HEK293T (cell line): ENCODE results near the gene TEAD1.

ENCODE experiments used
- CTCF ChIA-PET: fragments of 350-600 bp; formaldehyde crosslinking; extraction: SDS; loops from one replicate; lab custom pipeline; 2021; ENCODE audit warnings: antibody characterized with exemption, inconsistent platforms; lab: Yijun Ruan, JAX
- POLR2A ChIA-PET: fragments of 350-600 bp; formaldehyde crosslinking; extraction: SDS; loops from one replicate; lab custom pipeline; 2020; ENCODE audit warnings: antibody characterized with exemption, inconsistent platforms; lab: Yijun Ruan, JAX
- DNase-seq: peaks from one replicate; pipeline ENCODE4 v3.0.0; 2012; ENCODE audit warnings: mixed read lengths; ENCODE audit errors: extremely low spot score
- ARNT ChIP-seq: fragments of 450-650 bp; IDR thresholded peaks from 2 replicates; pipeline ENCODE4 v1.6.1; 2017; ENCODE audit warnings: mild to moderate bottlenecking
- BHLHE40 ChIP-seq: fragments of 450-650 bp; IDR thresholded peaks from 2 replicates; pipeline ENCODE4 v1.6.1; 2016; ENCODE audit warnings: mild to moderate bottlenecking, moderate library complexity, borderline replicate concordance
- CTBP1 ChIP-seq: fragments of 450-650 bp; IDR thresholded peaks from 2 replicates; pipeline ENCODE4 v1.6.1; 2016; ENCODE audit warnings: borderline replicate concordance
- ELF4 ChIP-seq: fragments of 450-650 bp; IDR thresholded peaks from 2 replicates; pipeline ENCODE4 v1.6.1; 2017; ENCODE audit warnings: antibody characterized with exemption
- FOXA1 ChIP-seq: fragments of 450-650 bp; IDR thresholded peaks from 2 replicates; pipeline ENCODE4 v1.6.1; 2016; ENCODE audit warnings: mild to moderate bottlenecking
- FOXK2 ChIP-seq: fragments of 450-650 bp; IDR thresholded peaks from 2 replicates; pipeline ENCODE4 v1.6.1; 2016; ENCODE audit warnings: mild to moderate bottlenecking
- FOXM1 ChIP-seq: fragments of 450-650 bp; IDR thresholded peaks from 2 replicates; pipeline ENCODE4 v1.6.1; 2017; ENCODE audit warnings: mild to moderate bottlenecking, borderline replicate concordance
- HDGF ChIP-seq: fragments of 450-650 bp; IDR thresholded peaks from 2 replicates; pipeline ENCODE4 v1.6.1; 2017; ENCODE audit warnings: antibody characterized with exemption, borderline replicate concordance
- L3MBTL2 ChIP-seq: fragments of 450-650 bp; conservative IDR thresholded peaks from 2 replicates; pipeline ENCODE4 v1.6.1; 2016; ENCODE audit warnings: mild to moderate bottlenecking
- LEF1 ChIP-seq: fragments of 450-650 bp; IDR thresholded peaks from 2 replicates; pipeline ENCODE4 v1.6.1; 2017; ENCODE audit warnings: mild to moderate bottlenecking, borderline replicate concordance
- NFRKB ChIP-seq: fragments of 450-650 bp; IDR thresholded peaks from 2 replicates; pipeline ENCODE4 v1.6.1; 2016; ENCODE audit warnings: mild to moderate bottlenecking, moderate library complexity
- PKNOX1 ChIP-seq: fragments of 450-650 bp; IDR thresholded peaks from 2 replicates; pipeline ENCODE4 v1.6.1; 2016
- SP1 ChIP-seq: fragments of 450-650 bp; IDR thresholded peaks from 2 replicates; pipeline ENCODE4 v1.6.1; 2017
- SUZ12 ChIP-seq: fragments of 450-650 bp; IDR thresholded peaks from 2 replicates; pipeline ENCODE4 v1.6.1; 2016; ENCODE audit warnings: mild to moderate bottlenecking
- TARDBP ChIP-seq: fragments of 450-650 bp; IDR thresholded peaks from 2 replicates; pipeline ENCODE4 v1.6.1; 2016
- ZNF384 ChIP-seq: fragments of 450-650 bp; IDR thresholded peaks from 2 replicates; pipeline ENCODE4 v1.6.1; 2016

Gene TEAD1

GRCh38 chr11:12809364-12809763 is 135.1 kb downstream of the TEAD1 start:
- ChIA-PET POLR2A (interaction anchor here (0.6 kb wide), 1 partner anchor 528 kb away, joined by 3 read pairs; no protein-coding TSS in a partner anchor), CTCF (no interaction called here)
- no peak for TF ChIP-seq SUZ12
- TF ChIP-seq L3MBTL2: no peak
- no peak for TF ChIP-seq BHLHE40
- TF ChIP-seq LEF1: no peak
- no peak for TF ChIP-seq SP1
- TF ChIP-seq ELF4: no peak
- TF ChIP-seq NFRKB: no peak
- no peak for TF ChIP-seq FOXK2
- TF ChIP-seq TARDBP: no peak
- TF ChIP-seq ARNT: no peak
- no peak for DNase-seq

GRCh38 chr11:12809864-12810567 is 135.8 kb downstream of the TEAD1 start:
- TF ChIP-seq CTBP1 (no peak), ARNT (no peak), TARDBP (no peak), FOXK2 (no peak), FOXM1 (no peak), ELF4 (no peak), BHLHE40 (no peak), SUZ12 (no peak), LEF1 (no peak), L3MBTL2 (no peak), ZNF384 (no peak), FOXA1 (no peak), HDGF (no peak), SP1 (no peak), PKNOX1 (no peak), NFRKB (no peak)
- ChIA-PET POLR2A (interaction anchor here (0.6 to 0.8 kb wide), 2 partner anchors 18 to 528 kb away, joined by 3 read pairs; no protein-coding TSS in a partner anchor), CTCF (interaction anchor here (0.6 kb wide), 1 partner anchor 28 kb away, joined by 4 read pairs; no protein-coding TSS in a partner anchor)
- no peak for DNase-seq

GRCh38 chr11:12810568-12810894 is 136.3 kb downstream of the TEAD1 start:
- TF ChIP-seq LEF1: no peak
- TF ChIP-seq ARNT: no peak
- no peak for TF ChIP-seq CTBP1
- no peak for DNase-seq
- CTCF ChIA-PET: interaction anchor here (0.6 kb wide), 1 partner anchor 28 kb away, joined by 4 read pairs; no protein-coding TSS in a partner anchor
- POLR2A ChIA-PET: interaction anchor here (0.8 kb wide), 1 partner anchor 18 kb away, joined by 3 read pairs; no protein-coding TSS in a partner anchor

GRCh38 chr11:12811861-12812260 is 137.6 kb downstream of the TEAD1 start:
- ChIA-PET CTCF (no interaction called here), POLR2A (no interaction called here)
- DNase-seq: no peak
- TF ChIP-seq ARNT: no peak

GRCh38 chr11:12812849-12813248 is 138.6 kb downstream of the TEAD1 start:
- no peak for TF ChIP-seq ZNF384
- no peak for TF ChIP-seq FOXA1
- no peak for TF ChIP-seq HDGF
- TF ChIP-seq FOXM1: no peak
- no peak for TF ChIP-seq TARDBP
- no peak for TF ChIP-seq FOXK2
- CTCF ChIA-PET: interaction anchor here (1.2 kb wide), 1 partner anchor 10 kb away, joined by 3 read pairs; no protein-coding TSS in a partner anchor
- POLR2A ChIA-PET: no interaction called here
- no peak for DNase-seq

GRCh38 chr11:12813371-12814225 is 139.4 kb downstream of the TEAD1 start:
- DNase-seq: no peak
- CTCF ChIA-PET: interaction anchor here (0.5 to 1.2 kb wide), 3 partner anchors 9 to 235 kb away, joined by 3 to 5 read pairs (median 3); no protein-coding TSS in a partner anchor
- POLR2A ChIA-PET: interaction anchor here (0.6 kb wide), 1 partner anchor 14 kb away, joined by 3 read pairs; no protein-coding TSS in a partner anchor
- TF ChIP-seq NFRKB (no peak), PKNOX1 (no peak), HDGF (no peak), ZNF384 (no peak), SUZ12 (no peak), SP1 (no peak), LEF1 (no peak), FOXA1 (no peak), ARNT (no peak), ELF4 (no peak), CTBP1 (no peak), FOXK2 (no peak), BHLHE40 (no peak), TARDBP (no peak), FOXM1 (no peak), L3MBTL2 (no peak)
